ENCODE results near the gene ERBB4.

The ERBB4 gene

GRCh38 chr2:212359425-212360067, 179.1 kb downstream of the ERBB4 start:
- no peak for DNase-seq

- no peak for DNase-seq
Observed at GRCh38 chr2:212357606-212358005, 181.0 kb downstream of the ERBB4 start.

- DNase-seq, result no peak
Observed at GRCh38 chr2:212354382-212354781, 184.2 kb downstream of the ERBB4 start.

GRCh38 chr2:212348501-212348900, 190.1 kb downstream of the ERBB4 start:
- no peak for DNase-seq

GRCh38 chr2:212346865-212347264, 191.7 kb downstream of the ERBB4 start:
- no peak for DNase-seq

- DNase-seq, result no peak
Observed at GRCh38 chr2:212345966-212346365, 192.6 kb downstream of the ERBB4 start.

- no peak for DNase-seq
Observed at GRCh38 chr2:212344131-212344530, 194.5 kb downstream of the ERBB4 start.

GRCh38 chr2:212343167-212343566, 195.4 kb downstream of the ERBB4 start:
- DNase-seq, result no peak

GRCh38 chr2:212337486-212338343, 200.9 kb downstream of the ERBB4 start:
- DNase-seq, result no peak

- no peak for DNase-seq
Observed at GRCh38 chr2:212337036-212337435, 201.6 kb downstream of the ERBB4 start.

- DNase-seq, result no peak
Observed at GRCh38 chr2:212330263-212330662, 208.3 kb downstream of the ERBB4 start.

- DNase-seq, result no peak
Observed at GRCh38 chr2:212328712-212329496, 209.7 kb downstream of the ERBB4 start.

GRCh38 chr2:212328136-212328535, 210.5 kb downstream of the ERBB4 start:
- no peak for DNase-seq

GRCh38 chr2:212327171-212327809, 211.3 kb downstream of the ERBB4 start:
- DNase-seq, result no peak

GRCh38 chr2:212318636-212319035, 220.0 kb downstream of the ERBB4 start:
- no peak for DNase-seq

GRCh38 chr2:212314680-212315079, 223.9 kb downstream of the ERBB4 start:
- no peak for DNase-seq

GRCh38 chr2:212311807-212312404, 226.7 kb downstream of the ERBB4 start:
- DNase-seq, result no peak

- DNase-seq, result no peak
Observed at GRCh38 chr2:212299943-212300342, 238.7 kb downstream of the ERBB4 start.

- no peak for DNase-seq
Observed at GRCh38 chr2:212299333-212299732, 239.3 kb downstream of the ERBB4 start.

GRCh38 chr2:212295571-212295970, 243.0 kb downstream of the ERBB4 start:
- no peak for DNase-seq

- no peak for DNase-seq
Observed at GRCh38 chr2:212294816-212295215, 243.8 kb downstream of the ERBB4 start.

GRCh38 chr2:212289301-212289700, 249.3 kb downstream of the ERBB4 start:
- DNase-seq, result no peak

- no peak for DNase-seq
Observed at GRCh38 chr2:212288308-212288707, 250.3 kb downstream of the ERBB4 start.

All from NCI-H2107 (cell line).